ENCODE results near the gene GNAQ. TPM values are rescaled to one million over a fixed set of nuclear protein-coding genes. Genes with fewer than 3 reads are reported as not detected.

GNAQ gene
- total RNA-seq, 1 donor from 2014 or later = 0.20 TPM

GRCh38 chr9:77892955-77893514, 138.6 kb downstream of the GNAQ start:
- TF ChIP-seq, protein P1, sequence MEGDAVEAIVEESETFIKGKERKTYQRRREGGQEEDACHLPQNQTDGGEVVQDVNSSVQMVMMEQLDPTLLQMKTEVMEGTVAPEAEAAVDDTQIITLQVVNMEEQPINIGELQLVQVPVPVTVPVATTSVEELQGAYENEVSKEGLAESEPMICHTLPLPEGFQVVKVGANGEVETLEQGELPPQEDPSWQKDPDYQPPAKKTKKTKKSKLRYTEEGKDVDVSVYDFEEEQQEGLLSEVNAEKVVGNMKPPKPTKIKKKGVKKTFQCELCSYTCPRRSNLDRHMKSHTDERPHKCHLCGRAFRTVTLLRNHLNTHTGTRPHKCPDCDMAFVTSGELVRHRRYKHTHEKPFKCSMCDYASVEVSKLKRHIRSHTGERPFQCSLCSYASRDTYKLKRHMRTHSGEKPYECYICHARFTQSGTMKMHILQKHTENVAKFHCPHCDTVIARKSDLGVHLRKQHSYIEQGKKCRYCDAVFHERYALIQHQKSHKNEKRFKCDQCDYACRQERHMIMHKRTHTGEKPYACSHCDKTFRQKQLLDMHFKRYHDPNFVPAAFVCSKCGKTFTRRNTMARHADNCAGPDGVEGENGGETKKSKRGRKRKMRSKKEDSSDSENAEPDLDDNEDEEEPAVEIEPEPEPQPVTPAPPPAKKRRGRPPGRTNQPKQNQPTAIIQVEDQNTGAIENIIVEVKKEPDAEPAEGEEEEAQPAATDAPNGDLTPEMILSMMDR (IDR thresholded peaks at IDR 0.05) = no peak
- DNase-seq (no peak), ATAC-seq (ENCODE audit: low read depth) (no peak)
- Mint-ChIP-seq H3K27ac (no peak overlapping the region), H3K36me3 (ENCODE audit: low read depth) (no peaks in the 10 kb centered on the region), H3K27me3 (peaks cover 9% of the 10 kb centered on the region), H3K4me3 (no peak overlapping the region), H3K9me3 (no peaks in the 10 kb centered on the region), H3K4me1 (no peaks in the 10 kb centered on the region)
- intact Hi-C loops (cut with micrococcal nuclease) = no loop called here
- ChIA-PET POLR2A (no interaction called here), CTCF (no interaction called here)

DNA sequence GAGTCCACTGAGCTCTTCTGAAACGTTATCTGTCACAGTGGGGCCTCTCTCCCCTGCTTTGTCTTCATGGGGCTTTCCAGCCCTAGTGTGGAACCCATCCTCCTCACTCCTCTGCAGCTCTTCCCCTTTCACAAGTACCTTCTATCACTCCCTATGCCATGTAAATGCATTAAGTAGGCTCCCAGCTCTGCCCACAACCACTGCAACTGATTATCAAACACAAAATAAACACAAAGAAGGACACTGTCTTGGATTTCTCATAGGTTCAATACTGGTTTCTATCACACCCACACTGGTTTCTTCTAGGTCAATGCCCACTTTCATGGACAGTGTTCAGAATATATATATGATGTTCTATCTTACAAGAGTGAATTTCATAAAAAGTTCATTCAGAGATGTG, 139.4 kb downstream of the GNAQ start:
- H3K27me3 Mint-ChIP-seq = peaks cover 9% of the 10 kb centered on the region
- H3K4me1 Mint-ChIP-seq = no peaks in the 10 kb centered on the region
- intact Hi-C loops (cut with micrococcal nuclease) = no loop called here
- no peak overlapping the region for H3K4me3 Mint-ChIP-seq
- H3K9me3 Mint-ChIP-seq = no peaks in the 10 kb centered on the region
- ChIA-PET CTCF (no interaction called here), POLR2A (no interaction called here)
- ATAC-seq (ENCODE audit: low read depth) (no peak), DNase-seq (no peak)
- no peak overlapping the region for H3K27ac Mint-ChIP-seq
- no peaks in the 10 kb centered on the region for H3K36me3 Mint-ChIP-seq (ENCODE audit: low read depth)
- TF ChIP-seq, protein P1 (IDR thresholded peaks at IDR 0.05) = no peak

GRCh38 chr9:77891128-77891800, 140.3 kb downstream of the GNAQ start:
- H3K4me3 Mint-ChIP-seq = no peak overlapping the region
- DNase-seq = no peak
- H3K27me3 Mint-ChIP-seq = peaks cover 9% of the 10 kb centered on the region
- intact Hi-C loops (cut with micrococcal nuclease) = no loop called here
- ChIA-PET POLR2A (no interaction called here), CTCF (no interaction called here)
- TF ChIP-seq, protein P1 (IDR thresholded peaks at IDR 0.05) = no peak
- H3K9me3 Mint-ChIP-seq = no peaks in the 10 kb centered on the region
- H3K36me3 Mint-ChIP-seq (ENCODE audit: low read depth) = no peaks in the 10 kb centered on the region
- ATAC-seq (ENCODE audit: low read depth) = no peak
- no peaks in the 10 kb centered on the region for H3K4me1 Mint-ChIP-seq
- no peak overlapping the region for H3K27ac Mint-ChIP-seq

DNA sequence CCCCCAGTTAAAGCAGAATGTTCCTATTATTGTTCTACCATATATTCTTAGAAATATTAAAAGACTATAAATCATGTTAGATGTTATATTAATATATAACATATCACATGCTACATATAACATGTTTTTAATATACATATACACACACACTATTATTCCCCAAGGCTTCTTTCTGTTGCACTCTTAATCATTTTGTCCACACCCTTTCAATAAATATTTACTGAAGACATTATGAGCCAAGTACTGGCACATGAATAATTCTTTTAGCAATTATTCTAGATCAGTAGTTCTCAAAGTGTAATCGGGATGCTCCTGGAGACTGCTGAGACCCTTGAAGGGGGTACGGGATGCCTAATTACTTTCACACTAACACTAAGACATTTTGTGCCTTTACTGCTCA, 143.9 kb downstream of the GNAQ start:
- POLR2A ChIA-PET = no interaction called here

GRCh38 chr9:77885104-77885672, 146.4 kb downstream of the GNAQ start:
- no peaks in the 10 kb centered on the region for H3K9me3 Mint-ChIP-seq

More for the DNA sequence above, 143.9 kb downstream of the GNAQ start:
- ATAC-seq (ENCODE audit: low read depth) (no peak), DNase-seq (no peak)
- H3K9me3 Mint-ChIP-seq = no peaks in the 10 kb centered on the region
- no peak overlapping the region for H3K27ac Mint-ChIP-seq
- H3K4me3 Mint-ChIP-seq = no peak overlapping the region
- H3K36me3 Mint-ChIP-seq (ENCODE audit: low read depth) = no peaks in the 10 kb centered on the region
- TF ChIP-seq, protein P1 (IDR thresholded peaks at IDR 0.05) = no peak
- CTCF ChIA-PET = no interaction called here
- intact Hi-C loops (cut with micrococcal nuclease) = no loop called here
- H3K27me3 Mint-ChIP-seq = peaks cover 11% of the 10 kb centered on the region
- no peaks in the 10 kb centered on the region for H3K4me1 Mint-ChIP-seq

More at GRCh38 chr9:77885104-77885672, 146.4 kb downstream of the GNAQ start:
- ATAC-seq (ENCODE audit: low read depth) = no peak
- Mint-ChIP-seq H3K4me1 (no peaks in the 10 kb centered on the region), H3K36me3 (ENCODE audit: low read depth) (no peaks in the 10 kb centered on the region), H3K27me3 (peaks cover 11% of the 10 kb centered on the region), H3K27ac (no peak overlapping the region), H3K4me3 (no peak overlapping the region)
- TF ChIP-seq, protein P1 (IDR thresholded peaks at IDR 0.05) = no peak
- CTCF ChIA-PET = no interaction called here
- DNase-seq = no peak
- POLR2A ChIA-PET = no interaction called here
- intact Hi-C loops (cut with micrococcal nuclease) = no loop called here
